Measurements from ENCODE around the gene SCUBE1. TPM values are rescaled to one million over a fixed set of nuclear protein-coding genes. Genes with fewer than 3 reads are reported as not detected.

Gene SCUBE1
- total and polyA plus RNA-seq, 2 experiments from 2014 or later: not detected

DNA sequence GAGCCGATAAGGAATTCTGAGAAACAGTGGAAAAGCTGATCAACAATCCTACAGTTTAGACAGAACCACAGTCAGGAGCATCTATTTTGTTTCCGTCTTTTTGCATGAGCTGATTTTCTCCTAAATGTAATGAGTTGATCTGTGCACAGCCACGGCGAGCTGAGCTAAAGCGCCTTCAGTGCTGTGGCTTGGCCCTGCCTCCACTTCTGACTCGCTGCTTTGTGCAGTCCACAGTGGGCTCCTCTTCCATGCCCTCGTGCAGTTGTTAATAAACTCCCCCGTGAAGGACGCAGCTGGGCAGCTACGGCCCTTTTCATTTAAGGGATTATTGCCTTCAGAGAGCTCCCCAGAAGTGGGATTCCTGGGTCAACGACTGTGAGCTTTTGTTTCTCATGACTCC is 39.4 kb downstream of the SCUBE1 start:
- WGBS, 2 experiments (ENCODE audit: low coverage in 1 of 2, low lambda C conversion rate in 2 of 2, missing lambda C conversion rate in 2 of 2): 75 to 77% methylated on average over 11 of the region's 11 CpGs
- Histone ChIP-seq H3K27me3 (replicated peaks; ENCODE audit: insufficient read depth) (peaks cover 24% of the 10 kb centered on the region), H3K27ac (no peak overlapping the region), H3F3A (ENCODE audit: insufficient read depth) (no peaks in the 10 kb centered on the region), H3K4me3 (no peak overlapping the region), H3K9me3 (ENCODE audit: low read depth) (no peaks in the 10 kb centered on the region), H3K36me3 (ENCODE audit: low read depth) (no peaks in the 10 kb centered on the region), H3K4me1 (ENCODE audit: insufficient read depth) (no peaks in the 10 kb centered on the region), H3K9ac (no peak overlapping the region), H3K79me2 (ENCODE audit: insufficient read depth) (no peaks in the 10 kb centered on the region), H3K4me2 (ENCODE audit: unreplicated experiment) (no peak overlapping the region), H4K20me1 (ENCODE audit: insufficient read depth) (no peaks in the 10 kb centered on the region), H2AFZ (no peak overlapping the region), H3K9me2 (ENCODE audit: insufficient read depth) (no peaks in the 10 kb centered on the region)
- no peak for TF ChIP-seq EZH2 (IDR thresholded peaks at IDR 0.05; ENCODE audit: insufficient read depth, poor library complexity, severe bottlenecking)
- TF ChIP-seq EZH2phosphoT487 (IDR thresholded peaks at IDR 0.05; ENCODE audit: insufficient read depth, low read depth): no peak
- no peak for DNase-seq
- in situ Hi-C loops (cut with MboI): no loop called here

DNA sequence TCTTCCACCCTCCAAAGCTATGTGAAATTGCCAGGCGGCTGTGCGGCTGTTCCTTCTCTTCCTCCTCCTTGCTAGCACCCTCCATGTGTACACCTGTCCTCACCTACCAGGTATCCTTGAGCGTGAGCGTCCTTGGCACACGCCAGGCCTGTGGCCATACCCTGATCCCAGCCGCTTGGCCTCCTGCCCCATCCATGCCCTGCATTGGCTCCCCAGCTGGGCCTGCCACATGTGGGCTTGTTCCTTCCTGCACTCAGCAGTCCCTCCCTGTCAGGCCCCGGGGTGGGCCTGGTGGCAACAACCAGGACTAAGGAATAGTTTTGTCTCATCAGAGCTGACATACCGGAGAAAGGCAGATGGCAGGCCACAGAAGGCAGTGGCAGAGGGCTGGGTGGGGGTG is 40.0 kb downstream of the SCUBE1 start:
- Histone ChIP-seq H3K9me2 (ENCODE audit: insufficient read depth) (no peaks in the 10 kb centered on the region), H3K4me1 (ENCODE audit: insufficient read depth) (no peaks in the 10 kb centered on the region), H3K27ac (no peak overlapping the region), H3K9me3 (ENCODE audit: low read depth) (no peaks in the 10 kb centered on the region), H3K36me3 (ENCODE audit: low read depth) (no peaks in the 10 kb centered on the region), H3F3A (ENCODE audit: insufficient read depth) (no peaks in the 10 kb centered on the region), H3K27me3 (replicated peaks; ENCODE audit: insufficient read depth) (peaks cover 24% of the 10 kb centered on the region), H4K20me1 (ENCODE audit: insufficient read depth) (no peaks in the 10 kb centered on the region), H3K79me2 (ENCODE audit: insufficient read depth) (no peaks in the 10 kb centered on the region), H3K4me2 (ENCODE audit: unreplicated experiment) (no peak overlapping the region), H2AFZ (no peak overlapping the region), H3K4me3 (no peak overlapping the region), H3K9ac (no peak overlapping the region)
- TF ChIP-seq EZH2phosphoT487 (IDR thresholded peaks at IDR 0.05; ENCODE audit: insufficient read depth, low read depth) (no peak), EZH2 (IDR thresholded peaks at IDR 0.05; ENCODE audit: insufficient read depth, poor library complexity, severe bottlenecking) (no peak)
- 51 to 56% methylated on average over 8 of the region's 8 CpGs for WGBS, 2 experiments (ENCODE audit: low coverage in 1 of 2, low lambda C conversion rate in 2 of 2, missing lambda C conversion rate in 2 of 2)
- DNase-seq: no peak
- in situ Hi-C loops (cut with MboI): no loop called here

- in situ Hi-C loops (cut with MboI): no loop called here
- Histone ChIP-seq H3K9me3 (ENCODE audit: low read depth) (no peaks in the 10 kb centered on the region), H3K9ac (no peak overlapping the region), H3F3A (ENCODE audit: insufficient read depth) (no peaks in the 10 kb centered on the region), H3K27ac (no peak overlapping the region), H3K27me3 (replicated peaks; ENCODE audit: insufficient read depth) (peaks cover 26% of the 10 kb centered on the region), H3K4me3 (no peak overlapping the region), H3K36me3 (ENCODE audit: low read depth) (no peaks in the 10 kb centered on the region), H2AFZ (no peak overlapping the region), H3K4me2 (ENCODE audit: unreplicated experiment) (no peak overlapping the region), H3K79me2 (ENCODE audit: insufficient read depth) (no peaks in the 10 kb centered on the region), H3K9me2 (ENCODE audit: insufficient read depth) (no peaks in the 10 kb centered on the region), H3K4me1 (ENCODE audit: insufficient read depth) (no peaks in the 10 kb centered on the region), H4K20me1 (ENCODE audit: insufficient read depth) (no peaks in the 10 kb centered on the region)
- DNase-seq: no peak
- 71% methylated on average over 12 of the region's 12 CpGs for WGBS, 2 experiments (ENCODE audit: low coverage in 1 of 2, low lambda C conversion rate in 2 of 2, missing lambda C conversion rate in 2 of 2)
- TF ChIP-seq EZH2 (IDR thresholded peaks at IDR 0.05; ENCODE audit: insufficient read depth, poor library complexity, severe bottlenecking) (no peak), EZH2phosphoT487 (IDR thresholded peaks at IDR 0.05; ENCODE audit: insufficient read depth, low read depth) (no peak)
Observed at GRCh38 chr22:43302531-43303041, 40.6 kb downstream of the SCUBE1 start.

- 71 to 74% methylated on average over 10 of the region's 10 CpGs for WGBS, 2 experiments (ENCODE audit: low coverage in 1 of 2, low lambda C conversion rate in 2 of 2, missing lambda C conversion rate in 2 of 2)
- in situ Hi-C loops (cut with MboI): no loop called here
- Histone ChIP-seq H3K4me2 (ENCODE audit: unreplicated experiment) (no peak overlapping the region), H3K4me3 (no peak overlapping the region), H3K79me2 (ENCODE audit: insufficient read depth) (no peaks in the 10 kb centered on the region), H3K9me3 (ENCODE audit: low read depth) (no peaks in the 10 kb centered on the region), H4K20me1 (ENCODE audit: insufficient read depth) (no peaks in the 10 kb centered on the region), H2AFZ (no peak overlapping the region), H3K27me3 (replicated peaks; ENCODE audit: insufficient read depth) (peaks cover 26% of the 10 kb centered on the region), H3K4me1 (ENCODE audit: insufficient read depth) (no peaks in the 10 kb centered on the region), H3K27ac (no peak overlapping the region), H3F3A (ENCODE audit: insufficient read depth) (no peaks in the 10 kb centered on the region), H3K9ac (no peak overlapping the region), H3K9me2 (ENCODE audit: insufficient read depth) (no peaks in the 10 kb centered on the region), H3K36me3 (ENCODE audit: low read depth) (no peaks in the 10 kb centered on the region)
- no peak for DNase-seq
- TF ChIP-seq EZH2phosphoT487 (IDR thresholded peaks at IDR 0.05; ENCODE audit: insufficient read depth, low read depth) (no peak), EZH2 (IDR thresholded peaks at IDR 0.05; ENCODE audit: insufficient read depth, poor library complexity, severe bottlenecking) (no peak)
Observed at GRCh38 chr22:43301866-43302265, 41.3 kb downstream of the SCUBE1 start.

Measured in GM23248 (cell line).